DND-41 (cell line): ENCODE results near the gene SUN5.

Experiments
- ATAC-seq: fragments of 200-7000 bp; cut with Tn5 transposase; 3 replicates; pipeline ENCODE4 v1.9.1; 2021; ENCODE audit warnings: low read depth; ENCODE audit not compliant: insufficient read depth
- DNase-seq: peaks from one replicate; pipeline ENCODE4 v3.0.0-alpha.2; 2020
- H2AFZ ChIP-seq: 2 replicates; pipeline ENCODE4 v1.6.0; 2012; ENCODE audit warnings: low read depth, low read length
- H3K27ac ChIP-seq: 2 replicates; pipeline ENCODE4 v1.5.1; 2012; ENCODE audit warnings: low read length, inconsistent platforms
- H3K27me3 ChIP-seq: fragments of 200-600 bp; sonication (generic); 2 replicates; pipeline ENCODE4 v1.6.0; 2012; ENCODE audit warnings: low read length, mild to moderate bottlenecking, inconsistent platforms; ENCODE audit not compliant: insufficient read depth, poor library complexity
- H3K36me3 ChIP-seq: 2 replicates; pipeline ENCODE4 v1.5.1; 2012; ENCODE audit warnings: low read length, inconsistent platforms; ENCODE audit not compliant: insufficient read depth
- H3K4me1 ChIP-seq: 2 replicates; pipeline ENCODE4 v1.5.1; 2012; ENCODE audit warnings: mild to moderate bottlenecking, low read length; ENCODE audit not compliant: insufficient read depth
- H3K4me2 ChIP-seq: 2 replicates; pipeline ENCODE4 v1.6.0; 2012; ENCODE audit warnings: mild to moderate bottlenecking, moderate library complexity, low read length, inconsistent platforms; ENCODE audit not compliant: insufficient read depth
- H3K4me3 ChIP-seq, 2 experiments: fragments of 200-600 bp in 1 of 2; shearing (Covaris generic) in 1 of 2; 2 replicates each; pipeline ENCODE4 v1.5.1; 2012 to 2016; ENCODE audit warnings: inconsistent platforms in 2 of 2, low read length in 2 of 2, mild to moderate bottlenecking in 2 of 2, low read depth in 1 of 2, moderate library complexity in 1 of 2
- H3K79me2 ChIP-seq: 2 replicates; pipeline ENCODE4 v1.6.0; 2012; ENCODE audit warnings: low read length, inconsistent platforms; ENCODE audit not compliant: insufficient read depth
- H3K9ac ChIP-seq: 2 replicates; pipeline ENCODE4 v1.6.0; 2012; ENCODE audit warnings: low read depth, mild to moderate bottlenecking, inconsistent platforms, low read length, moderate library complexity
- H3K9me3 ChIP-seq: 2 replicates; pipeline ENCODE4 v1.5.1; 2012; ENCODE audit warnings: low read length, moderate library complexity, mild to moderate bottlenecking, inconsistent platforms; ENCODE audit not compliant: insufficient read depth, severe bottlenecking
- H4K20me1 ChIP-seq: 2 replicates; pipeline ENCODE4 v1.6.0; 2012; ENCODE audit warnings: low read length; ENCODE audit not compliant: insufficient read depth
- EZH2 ChIP-seq: IDR thresholded peaks from 3 replicates; pipeline ENCODE4 v1.6.1; 2012; ENCODE audit warnings: borderline replicate concordance, low read depth, mild to moderate bottlenecking, moderate library complexity, low read length, inconsistent platforms; ENCODE audit not compliant: severe bottlenecking
- TF ChIP-seq, protein P1 (sequence below): IDR thresholded peaks from 2 replicates; pipeline ENCODE4 v1.5.1; 2012; ENCODE audit warnings: borderline replicate concordance, low read length, moderate library complexity, mild to moderate bottlenecking; ENCODE audit not compliant: poor library complexity, severe bottlenecking; ENCODE audit errors: extremely low read depth

SUN5 gene

DNA sequence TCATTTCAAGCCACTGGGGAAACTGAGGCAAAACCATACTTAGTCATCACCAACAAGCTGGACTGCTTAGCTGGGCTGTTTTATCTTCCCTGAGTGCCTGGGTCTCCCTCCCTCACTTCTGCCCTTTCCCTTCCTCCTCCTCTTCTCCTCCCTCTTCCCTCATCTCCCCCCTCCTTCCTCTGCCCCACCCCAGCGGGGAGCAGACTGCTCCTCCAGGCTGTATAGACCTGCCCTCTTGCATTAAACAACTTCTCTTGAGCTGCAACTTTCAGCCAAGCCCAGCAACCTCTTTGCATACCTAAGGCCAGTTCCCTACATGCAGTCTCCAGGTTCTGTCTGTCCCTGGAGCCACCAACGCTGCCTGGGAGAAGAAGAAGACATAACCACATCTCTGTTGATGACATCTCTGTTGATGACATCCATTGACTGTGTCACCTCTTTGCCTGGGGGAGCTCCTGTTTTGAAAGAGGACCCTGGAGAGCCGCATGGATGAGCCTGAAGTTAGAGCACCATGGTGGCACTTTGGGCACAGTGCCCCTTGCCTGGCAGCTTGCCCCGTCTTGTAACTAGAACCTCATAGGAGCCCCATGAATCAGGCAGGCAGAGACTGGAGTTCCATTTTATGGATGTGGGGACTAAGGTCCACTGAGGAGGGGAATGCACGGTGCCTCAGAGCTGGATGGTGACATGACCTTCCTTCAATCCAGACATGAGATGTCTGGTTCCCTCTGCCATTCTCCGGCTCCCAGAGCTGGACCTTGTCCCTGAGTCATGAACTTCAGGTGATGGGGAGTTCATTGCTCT is 19.4 kb upstream of the SUN5 start:
- H3K9ac ChIP-seq: no peak overlapping the region
- no peaks in the 10 kb centered on the region for H3K9me3 ChIP-seq
- no peak overlapping the region for H3K4me2 ChIP-seq
- H3K4me3 ChIP-seq: no peak overlapping the region
- no peaks in the 10 kb centered on the region for H3K4me1 ChIP-seq
- H3K27ac ChIP-seq: no peak overlapping the region
- DNase-seq: no peak
- no peaks in the 10 kb centered on the region for H3K36me3 ChIP-seq
- H2AFZ ChIP-seq: no peak overlapping the region
- TF ChIP-seq, protein P1, sequence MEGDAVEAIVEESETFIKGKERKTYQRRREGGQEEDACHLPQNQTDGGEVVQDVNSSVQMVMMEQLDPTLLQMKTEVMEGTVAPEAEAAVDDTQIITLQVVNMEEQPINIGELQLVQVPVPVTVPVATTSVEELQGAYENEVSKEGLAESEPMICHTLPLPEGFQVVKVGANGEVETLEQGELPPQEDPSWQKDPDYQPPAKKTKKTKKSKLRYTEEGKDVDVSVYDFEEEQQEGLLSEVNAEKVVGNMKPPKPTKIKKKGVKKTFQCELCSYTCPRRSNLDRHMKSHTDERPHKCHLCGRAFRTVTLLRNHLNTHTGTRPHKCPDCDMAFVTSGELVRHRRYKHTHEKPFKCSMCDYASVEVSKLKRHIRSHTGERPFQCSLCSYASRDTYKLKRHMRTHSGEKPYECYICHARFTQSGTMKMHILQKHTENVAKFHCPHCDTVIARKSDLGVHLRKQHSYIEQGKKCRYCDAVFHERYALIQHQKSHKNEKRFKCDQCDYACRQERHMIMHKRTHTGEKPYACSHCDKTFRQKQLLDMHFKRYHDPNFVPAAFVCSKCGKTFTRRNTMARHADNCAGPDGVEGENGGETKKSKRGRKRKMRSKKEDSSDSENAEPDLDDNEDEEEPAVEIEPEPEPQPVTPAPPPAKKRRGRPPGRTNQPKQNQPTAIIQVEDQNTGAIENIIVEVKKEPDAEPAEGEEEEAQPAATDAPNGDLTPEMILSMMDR: no peak
- no peak for TF ChIP-seq EZH2
- ATAC-seq: no peak
- no peaks in the 10 kb centered on the region for H4K20me1 ChIP-seq
- no peaks in the 10 kb centered on the region for H3K79me2 ChIP-seq
- H3K27me3 ChIP-seq: no peaks in the 10 kb centered on the region

DNA sequence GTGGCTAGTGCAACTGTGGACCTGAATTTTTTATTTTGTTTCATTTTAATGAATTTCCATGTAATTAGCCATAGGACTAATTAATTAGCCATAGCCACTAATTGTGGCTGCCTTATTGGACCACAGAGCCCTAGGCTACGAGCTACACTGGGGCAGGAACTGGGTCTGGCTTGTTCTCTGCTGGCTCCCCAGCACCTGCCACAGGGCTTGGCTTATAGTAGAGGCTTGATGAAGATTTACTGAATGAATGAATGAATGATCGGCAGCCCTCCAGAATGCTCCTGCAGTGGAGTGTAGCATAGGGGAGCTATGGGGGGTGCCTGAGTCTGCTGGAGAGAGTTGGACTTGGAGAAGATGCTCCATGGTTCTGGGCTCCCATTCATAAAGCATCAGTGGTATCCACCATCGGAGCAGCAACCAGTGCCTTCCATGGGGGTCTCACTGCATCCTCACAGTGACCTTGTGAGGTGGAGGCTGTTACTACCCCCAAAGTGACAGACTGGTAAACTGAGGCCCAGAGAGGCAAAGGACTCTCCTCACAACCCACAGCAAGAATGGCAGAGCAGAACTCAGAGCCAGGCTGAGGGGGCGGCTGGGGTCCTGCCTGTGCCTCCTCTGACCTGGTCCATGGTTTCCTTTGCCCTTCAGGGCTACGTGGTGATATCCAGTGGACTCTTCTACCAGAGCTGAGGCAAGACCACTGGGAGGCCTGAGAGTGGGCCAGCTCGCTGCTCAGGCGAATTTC is 18.6 kb upstream of the SUN5 start:
- Histone ChIP-seq H3K27ac (no peak overlapping the region), H2AFZ (no peak overlapping the region), H3K79me2 (no peaks in the 10 kb centered on the region), H3K4me1 (no peaks in the 10 kb centered on the region), H4K20me1 (no peaks in the 10 kb centered on the region), H3K4me2 (no peak overlapping the region), H3K9me3 (no peaks in the 10 kb centered on the region), H3K9ac (no peak overlapping the region), H3K4me3 (no peak overlapping the region), H3K36me3 (no peaks in the 10 kb centered on the region), H3K27me3 (no peaks in the 10 kb centered on the region)
- DNase-seq: no peak
- TF ChIP-seq, protein P1: no peak
- TF ChIP-seq EZH2: no peak
- no peak for ATAC-seq

DNA sequence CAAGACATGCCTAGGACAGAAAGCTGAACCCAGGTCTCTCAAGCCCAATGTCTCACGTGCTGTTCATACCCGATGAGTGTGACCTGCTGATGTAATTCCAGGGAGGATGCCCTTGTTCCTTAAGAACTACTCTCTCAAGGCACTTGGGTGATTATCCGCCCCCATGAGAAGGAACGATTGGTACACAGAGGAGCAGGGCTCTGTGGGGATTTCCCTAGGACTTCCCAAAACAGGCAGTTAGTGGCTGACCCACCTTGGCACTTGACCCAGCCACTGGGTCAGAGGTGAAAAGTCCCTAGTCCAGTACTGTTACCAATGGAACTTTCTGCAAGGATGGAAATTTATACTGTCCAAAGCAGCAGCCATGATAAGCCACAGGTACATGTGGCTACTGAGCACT is 18.1 kb upstream of the SUN5 start:
- Histone ChIP-seq H3K27ac (no peak overlapping the region), H3K36me3 (no peaks in the 10 kb centered on the region), H3K9ac (no peak overlapping the region), H4K20me1 (no peaks in the 10 kb centered on the region), H3K4me2 (no peak overlapping the region), H2AFZ (no peak overlapping the region), H3K79me2 (no peaks in the 10 kb centered on the region), H3K4me3 (no peak overlapping the region), H3K27me3 (no peaks in the 10 kb centered on the region), H3K9me3 (no peaks in the 10 kb centered on the region), H3K4me1 (no peaks in the 10 kb centered on the region)
- DNase-seq (no peak), ATAC-seq (no peak)
- TF ChIP-seq, protein P1: no peak
- TF ChIP-seq EZH2: no peak
